ENCODE measurements around the gene ZMYND12.

GRCh38 chr1:42462828-42463763, 7.3 kb upstream of the ZMYND12 start, which contains the start of gene CCDC30:
- no peak for TF ChIP-seq EZH2 (IDR thresholded peaks at IDR 0.05; ENCODE audit: borderline replicate concordance, low read length)
- no peak for TF ChIP-seq CTCF (IDR thresholded peaks at IDR 0.05; ENCODE audit: low read length)
